ENCODE measurements around the gene CYP1A2.

DNA sequence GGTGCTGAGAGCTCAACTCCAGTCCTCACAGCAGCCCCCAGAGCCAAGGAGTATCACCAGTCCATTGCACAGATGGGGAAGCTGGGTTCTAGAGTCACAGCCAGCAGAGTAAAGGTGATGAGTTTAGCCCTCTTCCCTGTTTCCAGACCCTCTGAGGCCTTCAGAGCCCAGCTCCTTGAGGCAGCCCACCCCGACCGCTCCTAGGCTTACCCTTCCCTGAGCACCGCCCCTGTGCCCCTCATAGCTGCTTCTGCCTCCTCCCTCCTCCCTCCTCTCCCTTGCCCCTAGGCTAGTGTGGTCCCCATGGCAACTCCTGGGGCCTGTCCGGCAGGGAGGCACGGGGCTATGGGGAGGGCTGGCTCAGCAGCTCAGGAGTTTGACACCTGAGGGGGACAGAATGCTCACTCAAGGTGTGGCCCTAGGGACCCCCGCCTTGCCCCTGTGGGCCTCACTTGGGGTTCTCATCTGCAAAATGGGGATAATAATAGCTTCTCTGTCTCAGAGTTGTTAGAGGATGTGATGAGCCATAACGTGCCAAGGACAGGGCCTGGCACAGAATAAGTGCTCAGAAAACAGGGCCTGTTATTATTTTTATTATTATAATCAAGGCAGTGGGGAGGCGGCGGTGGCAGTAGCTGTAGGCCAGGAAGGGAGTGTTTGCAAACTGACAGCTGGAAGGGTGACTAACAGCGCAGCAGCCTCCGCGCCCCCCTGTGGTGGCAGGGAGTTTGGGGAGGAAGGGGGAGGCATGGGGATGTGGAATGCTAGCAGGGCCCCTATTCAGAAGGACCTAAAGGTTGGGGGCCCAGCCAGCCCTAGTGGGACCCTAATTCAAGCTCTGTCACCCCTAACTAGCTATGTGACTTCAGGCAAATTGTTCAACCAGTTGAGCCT is 44.7 kb downstream of the CYP1A2 start:
- TF ChIP-seq EP300 (IDR thresholded peaks at IDR 0.05; ENCODE audit: borderline replicate concordance in 1 of 2, low read depth in 1 of 2, low read length in 1 of 2) (no peak), MXI1 (IDR thresholded peaks at IDR 0.05; ENCODE audit: low read depth, low read length) (no peak), FOXJ3 (CRISPR knock-in tag; IDR thresholded peaks at IDR 0.05) (no peak), YY1 (IDR thresholded peaks at IDR 0.05; ENCODE audit: low read depth) (no peak), NFIC (IDR thresholded peaks at IDR 0.05; ENCODE audit: borderline replicate concordance) (no peak), RXRA (IDR thresholded peaks at IDR 0.05; ENCODE audit: borderline replicate concordance, low read depth) (no peak)
- TF ChIP-seq, protein P1, sequence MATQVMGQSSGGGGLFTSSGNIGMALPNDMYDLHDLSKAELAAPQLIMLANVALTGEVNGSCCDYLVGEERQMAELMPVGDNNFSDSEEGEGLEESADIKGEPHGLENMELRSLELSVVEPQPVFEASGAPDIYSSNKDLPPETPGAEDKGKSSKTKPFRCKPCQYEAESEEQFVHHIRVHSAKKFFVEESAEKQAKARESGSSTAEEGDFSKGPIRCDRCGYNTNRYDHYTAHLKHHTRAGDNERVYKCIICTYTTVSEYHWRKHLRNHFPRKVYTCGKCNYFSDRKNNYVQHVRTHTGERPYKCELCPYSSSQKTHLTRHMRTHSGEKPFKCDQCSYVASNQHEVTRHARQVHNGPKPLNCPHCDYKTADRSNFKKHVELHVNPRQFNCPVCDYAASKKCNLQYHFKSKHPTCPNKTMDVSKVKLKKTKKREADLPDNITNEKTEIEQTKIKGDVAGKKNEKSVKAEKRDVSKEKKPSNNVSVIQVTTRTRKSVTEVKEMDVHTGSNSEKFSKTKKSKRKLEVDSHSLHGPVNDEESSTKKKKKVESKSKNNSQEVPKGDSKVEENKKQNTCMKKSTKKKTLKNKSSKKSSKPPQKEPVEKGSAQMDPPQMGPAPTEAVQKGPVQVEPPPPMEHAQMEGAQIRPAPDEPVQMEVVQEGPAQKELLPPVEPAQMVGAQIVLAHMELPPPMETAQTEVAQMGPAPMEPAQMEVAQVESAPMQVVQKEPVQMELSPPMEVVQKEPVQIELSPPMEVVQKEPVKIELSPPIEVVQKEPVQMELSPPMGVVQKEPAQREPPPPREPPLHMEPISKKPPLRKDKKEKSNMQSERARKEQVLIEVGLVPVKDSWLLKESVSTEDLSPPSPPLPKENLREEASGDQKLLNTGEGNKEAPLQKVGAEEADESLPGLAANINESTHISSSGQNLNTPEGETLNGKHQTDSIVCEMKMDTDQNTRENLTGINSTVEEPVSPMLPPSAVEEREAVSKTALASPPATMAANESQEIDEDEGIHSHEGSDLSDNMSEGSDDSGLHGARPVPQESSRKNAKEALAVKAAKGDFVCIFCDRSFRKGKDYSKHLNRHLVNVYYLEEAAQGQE (IDR thresholded peaks at IDR 0.05; ENCODE audit: low read depth, low read length), result no peak
- TF ChIP-seq, protein P2, sequence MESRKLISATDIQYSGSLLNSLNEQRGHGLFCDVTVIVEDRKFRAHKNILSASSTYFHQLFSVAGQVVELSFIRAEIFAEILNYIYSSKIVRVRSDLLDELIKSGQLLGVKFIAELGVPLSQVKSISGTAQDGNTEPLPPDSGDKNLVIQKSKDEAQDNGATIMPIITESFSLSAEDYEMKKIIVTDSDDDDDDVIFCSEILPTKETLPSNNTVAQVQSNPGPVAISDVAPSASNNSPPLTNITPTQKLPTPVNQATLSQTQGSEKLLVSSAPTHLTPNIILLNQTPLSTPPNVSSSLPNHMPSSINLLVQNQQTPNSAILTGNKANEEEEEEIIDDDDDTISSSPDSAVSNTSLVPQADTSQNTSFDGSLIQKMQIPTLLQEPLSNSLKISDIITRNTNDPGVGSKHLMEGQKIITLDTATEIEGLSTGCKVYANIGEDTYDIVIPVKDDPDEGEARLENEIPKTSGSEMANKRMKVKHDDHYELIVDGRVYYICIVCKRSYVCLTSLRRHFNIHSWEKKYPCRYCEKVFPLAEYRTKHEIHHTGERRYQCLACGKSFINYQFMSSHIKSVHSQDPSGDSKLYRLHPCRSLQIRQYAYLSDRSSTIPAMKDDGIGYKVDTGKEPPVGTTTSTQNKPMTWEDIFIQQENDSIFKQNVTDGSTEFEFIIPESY (IDR thresholded peaks at IDR 0.05; ENCODE audit: borderline replicate concordance, low read depth), result no peak
- TF ChIP-seq, protein P3, sequence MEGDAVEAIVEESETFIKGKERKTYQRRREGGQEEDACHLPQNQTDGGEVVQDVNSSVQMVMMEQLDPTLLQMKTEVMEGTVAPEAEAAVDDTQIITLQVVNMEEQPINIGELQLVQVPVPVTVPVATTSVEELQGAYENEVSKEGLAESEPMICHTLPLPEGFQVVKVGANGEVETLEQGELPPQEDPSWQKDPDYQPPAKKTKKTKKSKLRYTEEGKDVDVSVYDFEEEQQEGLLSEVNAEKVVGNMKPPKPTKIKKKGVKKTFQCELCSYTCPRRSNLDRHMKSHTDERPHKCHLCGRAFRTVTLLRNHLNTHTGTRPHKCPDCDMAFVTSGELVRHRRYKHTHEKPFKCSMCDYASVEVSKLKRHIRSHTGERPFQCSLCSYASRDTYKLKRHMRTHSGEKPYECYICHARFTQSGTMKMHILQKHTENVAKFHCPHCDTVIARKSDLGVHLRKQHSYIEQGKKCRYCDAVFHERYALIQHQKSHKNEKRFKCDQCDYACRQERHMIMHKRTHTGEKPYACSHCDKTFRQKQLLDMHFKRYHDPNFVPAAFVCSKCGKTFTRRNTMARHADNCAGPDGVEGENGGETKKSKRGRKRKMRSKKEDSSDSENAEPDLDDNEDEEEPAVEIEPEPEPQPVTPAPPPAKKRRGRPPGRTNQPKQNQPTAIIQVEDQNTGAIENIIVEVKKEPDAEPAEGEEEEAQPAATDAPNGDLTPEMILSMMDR (IDR thresholded peaks at IDR 0.05), result no peak; the same call in 1 of the 2 replicates
- TF ChIP-seq, protein P4, sequence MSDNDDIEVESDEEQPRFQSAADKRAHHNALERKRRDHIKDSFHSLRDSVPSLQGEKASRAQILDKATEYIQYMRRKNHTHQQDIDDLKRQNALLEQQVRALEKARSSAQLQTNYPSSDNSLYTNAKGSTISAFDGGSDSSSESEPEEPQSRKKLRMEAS (IDR thresholded peaks at IDR 0.05; ENCODE audit: low read depth), result no peak

Measured in SK-N-SH (cell line).